NT2/D1 (cell line): ENCODE data around the gene TMC8.
"Not testable (repeated sequence)": the region's sequence is repeated elsewhere in the genome, so short reads cannot be mapped to it uniquely, and the experiment has no call there.

Source experiments
- DNase-seq: peaks from one replicate; pipeline ENCODE4 v3.0.0-alpha.2; 2011; ENCODE audit warnings: low read depth, low spot score
- H3K27me3 ChIP-seq: 2 replicates; pipeline ENCODE4 v1.6.0; 2011; ENCODE audit warnings: mild to moderate bottlenecking; ENCODE audit not compliant: insufficient read length, insufficient read depth
- H3K36me3 ChIP-seq: 2 replicates; pipeline ENCODE4 v1.6.1; 2011; ENCODE audit warnings: mild to moderate bottlenecking, low read length, mixed read lengths; ENCODE audit not compliant: insufficient read depth, insufficient read length
- H3K4me1 ChIP-seq: 2 replicates; pipeline ENCODE4 v1.5.1; 2011; ENCODE audit not compliant: insufficient read depth, insufficient read length
- H3K4me3 ChIP-seq: 2 replicates; pipeline ENCODE4 v1.5.1; 2011; ENCODE audit warnings: low read depth; ENCODE audit not compliant: insufficient read length
- H3K9ac ChIP-seq: 2 replicates; pipeline ENCODE4 v1.6.0; 2011; ENCODE audit warnings: low read depth; ENCODE audit not compliant: insufficient read length
- H3K9me3 ChIP-seq: 2 replicates; pipeline ENCODE4 v1.5.1; 2011; ENCODE audit warnings: mild to moderate bottlenecking, low read length; ENCODE audit not compliant: insufficient read depth
- SUZ12 ChIP-seq: IDR thresholded peaks from 2 replicates; pipeline ENCODE4 v1.6.1; 2011; ENCODE audit not compliant: insufficient read length, insufficient read depth; ENCODE audit errors: extremely low read depth
- YY1 ChIP-seq: IDR thresholded peaks from 2 replicates; pipeline ENCODE4 v1.6.1; 2011; ENCODE audit not compliant: insufficient read length, insufficient read depth
- ZNF274 ChIP-seq: IDR thresholded peaks from 2 replicates; pipeline ENCODE4 v1.6.1; 2011; ENCODE audit warnings: mild to moderate bottlenecking, low read depth, low read length

The TMC8 gene

GRCh38 chr17:78111016-78111726 lies 19.4 kb upstream of the TMC8 start:
- Histone ChIP-seq H3K27me3 (no peaks in the 10 kb centered on the region), H3K4me1 (peaks cover 7% of the 10 kb centered on the region), H3K4me3 (no peak overlapping the region), H3K36me3 (peaks cover 64% of the 10 kb centered on the region), H3K9ac (no peak overlapping the region), H3K9me3 (no peaks in the 10 kb centered on the region)
- no peak for DNase-seq
- TF ChIP-seq ZNF274 (no peak), YY1 (no peak), SUZ12 (no peak)

GRCh38 chr17:78111727-78112517 lies 18.6 kb upstream of the TMC8 start:
- TF ChIP-seq SUZ12 (no peak), YY1 (no peak), ZNF274 (no peak)
- no peak overlapping the region for H3K9ac ChIP-seq

GRCh38 chr17:78112518-78113471 lies 17.8 kb upstream of the TMC8 start:
- no peaks in the 10 kb centered on the region for H3K9me3 ChIP-seq
- no peak for DNase-seq

More at GRCh38 chr17:78111727-78112517, 18.6 kb upstream of the TMC8 start:
- no peak for DNase-seq
- Histone ChIP-seq H3K4me3 (no peak overlapping the region), H3K36me3 (peaks cover 66% of the 10 kb centered on the region), H3K9me3 (no peaks in the 10 kb centered on the region), H3K4me1 (peaks cover 7% of the 10 kb centered on the region), H3K27me3 (no peaks in the 10 kb centered on the region)

GRCh38 chr17:78113804-78114785 lies 16.5 kb upstream of the TMC8 start:
- Histone ChIP-seq H3K4me1 (peaks cover 13% of the 10 kb centered on the region), H3K9me3 (no peaks in the 10 kb centered on the region), H3K36me3 (peaks cover 66% of the 10 kb centered on the region), H3K27me3 (no peaks in the 10 kb centered on the region), H3K4me3 (no peak overlapping the region), H3K9ac (no peak overlapping the region)
- DNase-seq = no peak
- TF ChIP-seq SUZ12 (no peak), YY1 (no peak), ZNF274 (no peak)

More at GRCh38 chr17:78112518-78113471, 17.8 kb upstream of the TMC8 start:
- Histone ChIP-seq H3K27me3 (no peaks in the 10 kb centered on the region), H3K4me3 (no peak overlapping the region), H3K4me1 (peaks cover 12% of the 10 kb centered on the region), H3K9ac (peak overlapping the region; percentile 51), H3K36me3 (peaks cover 69% of the 10 kb centered on the region)
- TF ChIP-seq YY1 = no peak
- no peak for TF ChIP-seq SUZ12
- no peak for TF ChIP-seq ZNF274

- peaks cover 9% of the 10 kb centered on the region for H3K4me1 ChIP-seq
- no peaks in the 10 kb centered on the region for H3K27me3 ChIP-seq
- no peaks in the 10 kb centered on the region for H3K9me3 ChIP-seq
- H3K4me3 ChIP-seq = no peak overlapping the region
- DNase-seq = no peak
- no peak overlapping the region for H3K9ac ChIP-seq
- no peak for TF ChIP-seq SUZ12
- TF ChIP-seq ZNF274 = no peak
- no peak for TF ChIP-seq YY1
- peaks cover 64% of the 10 kb centered on the region for H3K36me3 ChIP-seq
Observed at GRCh38 chr17:78114831-78115723, 15.5 kb upstream of the TMC8 start.

GRCh38 chr17:78115803-78116202 lies 14.8 kb upstream of the TMC8 start:
- not testable (repeated sequence) for H3K9me3 ChIP-seq, H3K27me3 ChIP-seq, H3K4me1 ChIP-seq, DNase-seq, H3K9ac ChIP-seq, H3K4me3 ChIP-seq
- H3K36me3 ChIP-seq = peaks cover 62% of the 10 kb centered on the region
